Testis (tissue), 3 donors: ENCODE measurements around the gene TATDN2. TPM values are rescaled to one million over a fixed set of nuclear protein-coding genes. Genes with fewer than 3 reads are reported as not detected.

Experiments used
- DNase-seq: peaks from one replicate; pipeline ENCODE4 v3.0.0-alpha.2; 2019
- H3K27ac ChIP-seq, 2 donors: fragments of 200-600 bp; sonication (generic); one replicate each; pipeline ENCODE4 v1.5.1; 2019
- H3K27me3 ChIP-seq: fragments of 200-600 bp; sonication (generic); one replicate; pipeline ENCODE4 v1.5.1; 2019
- H3K36me3 ChIP-seq: fragments of 200-600 bp; sonication (generic); one replicate; pipeline ENCODE4 v1.5.1; 2017; ENCODE audit warnings: low read depth; ENCODE audit errors: missing control alignments
- H3K4me1 ChIP-seq: fragments of 200-600 bp; sonication (generic); one replicate; pipeline ENCODE4 v1.5.1; 2019
- H3K4me3 ChIP-seq, 2 donors: fragments of 200-600 bp; sonication (generic); one replicate each; pipeline ENCODE4 v1.5.1; 2017 to 2019
- H3K9me3 ChIP-seq: fragments of 200-600 bp; sonication (generic); one replicate; pipeline ENCODE4 v1.5.1; 2017
- CTCF ChIP-seq, 3 experiments: fragments of 450-650 bp in 2 of 3; fragments of 200-600 bp in 1 of 3; sonication (generic) in 1 of 3; IDR thresholded peaks; one replicate each; pipeline ENCODE4 v1.5.1; 2016 to 2019; ENCODE audit warnings: antibody characterized with exemption in 3 of 3, mild to moderate bottlenecking in 2 of 3, moderate library complexity in 1 of 3
- POLR2A ChIP-seq: fragments of 450-650 bp; IDR thresholded peaks from one replicate; pipeline ENCODE4 v1.6.1; 2017; ENCODE audit warnings: antibody characterized with exemption, mild to moderate bottlenecking, moderate library complexity
- WGBS, 2 donors: methylation state at CpG; one replicate each; pipeline ENCODE4 v1.1.5; 2018; 5-methylcytosine and 5-hydroxymethylcytosine counted together
- intact Hi-C: fragments of 100-400 bp; cut with DNase I; formaldehyde crosslinking; loops from one replicate; pipeline ENCODE4 v1.15.1; 2023; ENCODE audit warnings: low total_unique reads
- polyA plus RNA-seq: library from polyadenylated mRNA; stranded (reverse); fragments of 350-450 nt; fragmentation: Illumina TruSeq; extraction: RNeasy Lipid Tissue Mini Kit (QIAGEN cat#74804); gene quantifications from one replicate; pipeline ENCODE4 v1.2.3, GENCODE V29; 2014; ENCODE audit warnings: low read depth, low replicate concordance; ENCODE audit not compliant: insufficient read depth
- total RNA-seq, 2 donors: library from RNA; depleted of rRNA; stranded (reverse); fragments of >200 nt; gene quantifications; one replicate each; pipeline ENCODE4 v1.2.3, GENCODE V29; 2016

TATDN2 gene
- total and polyA plus RNA-seq, 3 donors from 2014 or later: 19.8 to 24.3 (median 21.3) TPM

GRCh38 chr3:10242182-10243065, 5.8 kb upstream of the TATDN2 start:
- intact Hi-C loops: no loop called here
- no peak overlapping the region for H3K27ac ChIP-seq

GRCh38 chr3:10244009-10244408, 4.2 kb upstream of the TATDN2 start:
- H3K27ac ChIP-seq: no peak overlapping the region
- no peaks in the 10 kb centered on the region for H3K9me3 ChIP-seq
- H3K36me3 ChIP-seq: no peaks in the 10 kb centered on the region
- H3K27me3 ChIP-seq: no peaks in the 10 kb centered on the region
- intact Hi-C loops: no loop called here
- 61 to 64% methylated on average over 3 of the region's 3 CpGs for WGBS, 2 donors
- no peak overlapping the region for H3K4me3 ChIP-seq
- H3K4me1 ChIP-seq: peaks cover under 1% of the 10 kb centered on the region
- DNase-seq: no peak
- no peak for TF ChIP-seq CTCF (IDR thresholded peaks at IDR 0.05)
- no peak for TF ChIP-seq POLR2A

More at GRCh38 chr3:10242182-10243065, 5.8 kb upstream of the TATDN2 start:
- WGBS, 2 donors: 77 to 83% methylated on average over 7 of the region's 7 CpGs
- no peak for DNase-seq
- H3K36me3 ChIP-seq: no peaks in the 10 kb centered on the region
- H3K4me3 ChIP-seq: no peak overlapping the region
- TF ChIP-seq POLR2A (no peak), CTCF (IDR thresholded peaks at IDR 0.05) (no peak)
- H3K27me3 ChIP-seq: no peaks in the 10 kb centered on the region
- H3K4me1 ChIP-seq: no peaks in the 10 kb centered on the region
- H3K9me3 ChIP-seq: no peaks in the 10 kb centered on the region

- Histone ChIP-seq H3K4me3 (no peak overlapping the region), H3K27ac (no peak overlapping the region), H3K36me3 (no peaks in the 10 kb centered on the region), H3K4me1 (peaks cover 11% of the 10 kb centered on the region), H3K27me3 (no peaks in the 10 kb centered on the region), H3K9me3 (no peaks in the 10 kb centered on the region)
- WGBS, 2 donors: 88% methylated on average over 6 of the region's 6 CpGs
- no peak for DNase-seq
- intact Hi-C loops: no loop called here
- no peak for TF ChIP-seq CTCF (IDR thresholded peaks at IDR 0.05)
- TF ChIP-seq POLR2A: no peak
Observed at GRCh38 chr3:10245081-10245712, 3.1 kb upstream of the TATDN2 start.

- Histone ChIP-seq H3K36me3 (no peaks in the 10 kb centered on the region), H3K4me1 (peaks cover 11% of the 10 kb centered on the region), H3K9me3 (no peaks in the 10 kb centered on the region), H3K27ac (peak overlapping the region in 1 of 2 donors; percentile 90), H3K4me3 (peak overlapping the region; percentile 65 to 85), H3K27me3 (no peaks in the 10 kb centered on the region)
- TF ChIP-seq CTCF (IDR thresholded peaks at IDR 0.05) (no peak), POLR2A (no peak)
- no peak for DNase-seq
- WGBS, 2 donors: 11 to 14% methylated on average over 14 of the region's 14 CpGs
- intact Hi-C loops: no loop called here
Observed at GRCh38 chr3:10247679-10248183, 528 bp upstream of the TATDN2 start.
